NCI-H82 (cell line): Measurements from ENCODE around the gene ARHGAP40.

Source experiments
- DNase-seq: peaks from one replicate; lab custom pipeline; 2025; lab: John Stamatoyannopoulos, UW

The ARHGAP40 gene

DNA sequence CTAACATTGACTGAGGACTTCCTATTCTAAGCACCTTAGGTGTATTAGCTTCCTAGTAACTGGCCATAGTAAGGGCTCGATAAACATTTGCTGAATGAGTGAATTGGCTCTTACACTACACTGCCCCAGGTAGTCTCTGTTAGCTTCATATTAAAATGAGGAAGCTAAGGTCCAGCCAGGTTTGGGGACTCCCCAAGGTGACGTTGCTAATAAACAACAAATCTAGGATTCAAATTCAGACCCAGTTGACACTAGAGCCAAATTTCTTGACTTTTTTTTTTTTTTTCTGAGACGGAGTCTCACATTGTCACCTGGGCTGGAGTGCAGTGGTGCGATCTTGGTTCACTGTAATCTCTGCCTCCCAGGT, 16.2 kb downstream of the ARHGAP40 start:
- no peak for DNase-seq

DNA sequence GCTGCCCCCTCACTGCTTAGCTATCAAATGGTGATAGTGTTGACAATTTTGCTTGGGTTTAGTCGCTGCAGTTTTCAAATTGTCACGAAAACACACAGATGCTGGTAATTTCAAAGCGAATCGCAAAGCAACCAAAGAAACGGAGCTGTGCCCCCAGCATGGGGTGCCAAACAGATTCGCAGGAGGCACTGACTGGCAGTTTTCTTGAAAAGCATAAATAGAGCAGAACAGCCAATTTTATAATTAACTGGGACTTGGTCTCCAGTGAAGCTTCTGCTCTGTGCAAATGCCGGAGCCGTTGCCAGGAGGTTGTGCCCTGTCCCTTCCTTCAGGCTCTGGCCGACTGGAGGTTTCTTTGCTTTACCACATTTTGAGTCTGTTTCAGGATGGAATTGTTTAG, 18.8 kb downstream of the ARHGAP40 start:
- no peak for DNase-seq

DNA sequence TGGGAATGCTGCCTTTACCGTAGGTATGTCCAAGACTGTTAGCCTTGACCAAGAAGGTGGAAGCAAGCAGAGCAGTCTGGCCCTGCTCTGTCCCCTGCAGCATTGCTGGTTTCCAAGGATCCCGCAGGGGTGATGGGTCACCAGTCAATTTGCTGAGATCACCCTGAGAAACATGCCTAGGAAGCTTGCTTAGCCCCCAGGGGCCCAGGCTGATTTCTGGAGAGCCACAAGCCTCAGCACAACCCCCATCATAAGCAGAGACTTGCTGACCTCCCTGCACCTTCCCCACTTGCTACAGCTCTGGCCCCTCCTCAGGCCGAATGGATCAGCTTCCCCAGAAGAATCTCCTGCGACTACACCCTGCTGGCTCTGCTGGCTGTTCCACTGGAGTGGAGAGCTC, 21.5 kb downstream of the ARHGAP40 start:
- no peak for DNase-seq

DNA sequence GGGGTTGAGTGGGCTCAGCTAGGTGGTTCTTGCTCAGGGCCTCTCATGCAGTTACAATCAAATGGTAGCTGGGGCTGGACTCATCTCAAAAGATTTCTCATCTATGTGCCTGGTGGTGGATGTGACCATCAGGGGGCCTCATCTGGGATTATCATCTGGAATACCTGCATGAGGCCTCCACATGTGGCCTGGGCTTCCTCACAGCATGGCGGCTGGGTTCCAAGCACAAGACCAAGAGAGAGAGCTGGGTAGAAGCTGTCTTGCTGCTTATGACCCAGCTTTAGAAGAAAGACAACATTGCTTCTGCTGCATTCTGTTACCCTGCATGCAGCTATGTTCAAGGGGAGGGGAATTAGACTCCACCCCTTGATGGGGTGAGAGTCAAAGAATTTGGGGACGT, 22.5 kb downstream of the ARHGAP40 start:
- DNase-seq = no peak

DNA sequence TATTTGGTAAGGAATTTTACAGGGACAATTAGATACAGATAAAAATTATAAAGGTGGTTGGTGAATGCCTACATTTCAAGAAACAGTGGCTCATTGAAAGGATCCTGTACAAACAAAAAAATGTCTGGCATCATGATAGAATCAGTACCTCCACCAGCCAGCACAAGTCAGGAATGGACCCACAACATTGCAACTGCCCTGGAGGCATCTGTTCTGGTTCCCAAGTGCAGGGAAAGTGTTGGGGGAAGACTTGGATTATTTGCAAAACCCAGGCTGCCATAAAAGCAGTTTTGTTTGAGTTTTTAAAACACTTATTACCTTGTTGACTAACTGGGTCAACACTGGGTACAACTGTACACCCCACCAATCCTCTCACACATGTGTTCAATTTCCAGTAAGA, 24.3 kb downstream of the ARHGAP40 start:
- DNase-seq = no peak

DNA sequence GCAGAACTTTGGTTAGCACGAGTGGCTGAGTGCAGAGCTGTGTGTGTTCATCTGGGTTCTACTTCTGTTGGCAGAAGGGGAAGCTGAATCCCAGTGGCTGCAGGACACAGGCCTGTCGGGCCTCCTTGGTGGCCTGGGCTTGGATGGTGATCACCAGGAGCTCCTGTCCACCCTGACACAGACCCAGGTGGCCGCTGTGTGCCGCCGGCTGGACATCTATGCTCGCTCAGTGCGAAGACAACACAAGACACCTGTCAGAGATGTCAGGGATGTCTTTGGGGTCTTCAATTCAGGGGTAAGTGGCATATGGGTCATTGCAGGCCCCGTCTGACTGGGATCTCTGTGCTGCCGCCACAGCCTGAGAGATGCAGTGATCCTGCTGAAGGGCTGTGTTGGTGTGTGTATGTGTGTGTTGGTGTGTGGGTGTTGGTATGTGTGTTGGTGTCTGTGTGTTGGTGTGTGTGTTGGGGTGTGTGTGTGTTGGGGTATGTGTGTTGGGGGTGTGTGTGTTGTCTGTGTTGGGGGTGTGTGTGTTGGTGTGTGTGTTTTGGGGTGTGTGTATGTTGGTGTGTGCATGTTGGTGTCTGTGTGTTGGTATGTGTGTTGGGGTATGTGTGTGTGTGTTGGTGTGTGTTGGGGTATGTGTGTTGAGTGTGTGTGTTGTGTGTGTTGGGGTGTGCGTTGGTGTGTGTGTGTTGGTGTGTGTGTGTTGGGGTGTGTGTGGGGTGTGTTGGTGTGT, 25.5 kb downstream of the ARHGAP40 start:
- DNase-seq = no peak

DNA sequence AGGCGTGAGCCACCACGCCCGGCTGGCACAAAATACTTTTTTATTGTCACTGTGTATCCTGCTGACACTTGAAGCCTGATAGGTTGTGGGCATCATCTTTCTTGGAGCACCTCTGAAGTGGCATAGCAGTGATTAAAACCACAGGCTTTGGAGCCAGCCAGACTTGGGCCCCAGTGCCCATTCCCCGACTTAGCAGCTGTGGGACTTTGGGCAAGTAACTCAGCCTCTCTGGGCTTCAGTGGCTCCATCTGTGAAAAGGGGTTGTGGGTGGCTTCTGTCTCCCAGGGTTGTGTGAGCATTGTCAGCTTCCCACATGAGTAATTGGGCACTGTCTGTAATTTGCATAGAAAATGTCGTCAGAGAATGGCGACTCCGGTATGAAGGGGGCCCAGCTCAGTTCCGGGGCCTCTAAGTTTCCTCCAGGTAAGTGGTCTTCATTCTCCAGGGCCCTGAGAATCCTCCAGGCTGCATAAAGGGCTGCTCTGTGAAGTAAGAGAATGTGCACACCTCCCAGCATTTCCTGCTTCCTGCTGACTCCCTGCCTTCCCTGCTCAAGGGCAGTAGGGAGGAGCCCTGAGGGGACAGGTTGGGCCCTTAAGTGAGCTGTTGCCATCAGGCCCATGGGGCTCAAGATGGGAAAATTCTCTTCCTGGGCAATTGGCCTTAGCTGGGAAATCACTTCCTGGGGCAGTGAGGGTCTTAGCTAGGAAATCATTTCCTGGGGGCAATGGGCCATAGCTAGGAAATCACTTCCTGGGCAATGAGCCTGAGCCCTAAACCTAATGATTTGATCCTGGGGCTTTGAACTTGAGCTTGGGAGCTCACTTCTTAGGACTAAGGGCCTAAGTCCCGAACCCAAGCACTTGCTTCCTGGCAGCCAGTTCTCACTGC, 27.2 kb downstream of the ARHGAP40 start:
- no peak for DNase-seq

DNA sequence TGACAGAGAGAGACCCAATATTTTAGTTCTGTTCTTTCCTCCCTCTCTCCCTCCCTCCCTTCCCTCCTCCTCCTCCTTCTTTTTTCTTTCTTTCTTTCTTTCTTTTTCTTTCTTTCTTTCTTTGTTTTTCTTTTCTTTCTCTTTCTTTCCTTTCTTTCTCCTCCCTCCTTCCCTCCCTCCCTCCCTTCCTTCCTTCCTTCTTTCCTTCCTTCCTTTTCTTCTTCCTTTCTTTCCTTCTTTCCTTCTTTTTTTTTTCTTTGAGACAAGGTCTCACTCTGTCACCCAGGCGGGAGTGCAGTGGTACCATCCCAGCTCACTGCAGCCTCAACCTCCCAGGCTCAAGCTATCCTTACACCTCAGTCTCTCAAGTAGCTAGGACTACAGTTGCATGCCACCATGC, 28.4 kb downstream of the ARHGAP40 start:
- no peak for DNase-seq

DNA sequence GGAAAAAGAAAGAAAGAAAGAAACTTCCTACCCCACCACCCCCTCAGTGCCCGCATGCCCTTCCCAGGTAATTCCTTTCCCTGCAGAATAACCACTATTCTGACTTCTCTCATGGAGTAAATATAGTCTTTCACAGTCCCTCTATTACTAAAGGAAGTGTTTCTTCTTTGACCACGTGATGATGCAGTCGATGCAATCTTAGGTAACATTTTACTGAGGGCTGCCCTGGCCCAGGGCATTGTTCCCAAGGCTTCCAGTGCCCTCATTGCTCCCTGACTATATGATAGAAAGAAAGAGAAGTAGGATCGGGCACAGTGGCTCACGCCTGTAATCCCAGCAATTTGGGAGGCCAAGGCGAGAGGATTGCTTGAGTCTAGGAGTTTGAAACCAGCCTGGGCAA, 29.1 kb downstream of the ARHGAP40 start:
- DNase-seq = no peak

DNA sequence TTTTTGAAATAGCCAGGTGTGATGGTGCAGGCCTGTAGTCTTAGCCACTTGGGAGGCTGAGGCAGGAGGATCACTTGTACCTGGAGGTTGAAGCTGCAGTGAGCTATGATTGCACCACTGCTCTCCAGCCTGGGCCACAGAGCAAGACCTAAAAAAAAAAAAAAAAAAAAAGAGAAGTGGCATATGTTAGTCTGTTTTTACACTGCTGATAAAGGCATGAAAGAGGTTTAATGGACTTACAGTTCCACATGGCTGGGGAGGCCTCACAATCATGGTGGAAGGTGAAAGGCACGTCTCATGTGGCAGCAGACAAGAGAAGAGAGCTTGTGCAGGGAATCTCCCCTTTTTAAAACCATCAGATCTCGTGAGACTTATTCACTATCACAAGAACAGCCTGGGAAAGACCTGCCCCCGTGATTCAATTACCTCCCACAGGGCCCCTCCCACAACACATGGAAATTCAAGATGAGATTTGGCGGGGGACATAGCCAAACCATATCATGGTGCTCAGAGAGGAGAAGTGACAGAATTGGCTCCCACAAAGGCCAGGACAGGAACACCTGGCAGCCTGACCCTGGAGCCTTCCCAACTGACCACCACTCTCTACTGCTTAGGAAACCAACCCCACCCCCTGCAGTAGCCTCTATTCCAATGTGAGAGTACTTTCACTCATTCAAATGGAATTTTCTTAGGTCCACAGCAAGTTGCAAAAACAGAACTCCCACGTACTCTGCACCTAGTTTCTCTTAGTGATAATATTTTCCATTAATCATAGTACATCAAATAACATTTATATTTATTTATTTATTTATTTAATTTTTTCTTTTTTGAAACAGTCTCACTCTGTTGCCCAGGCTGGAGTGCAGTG, 29.8 kb downstream of the ARHGAP40 start:
- DNase-seq = no peak

DNA sequence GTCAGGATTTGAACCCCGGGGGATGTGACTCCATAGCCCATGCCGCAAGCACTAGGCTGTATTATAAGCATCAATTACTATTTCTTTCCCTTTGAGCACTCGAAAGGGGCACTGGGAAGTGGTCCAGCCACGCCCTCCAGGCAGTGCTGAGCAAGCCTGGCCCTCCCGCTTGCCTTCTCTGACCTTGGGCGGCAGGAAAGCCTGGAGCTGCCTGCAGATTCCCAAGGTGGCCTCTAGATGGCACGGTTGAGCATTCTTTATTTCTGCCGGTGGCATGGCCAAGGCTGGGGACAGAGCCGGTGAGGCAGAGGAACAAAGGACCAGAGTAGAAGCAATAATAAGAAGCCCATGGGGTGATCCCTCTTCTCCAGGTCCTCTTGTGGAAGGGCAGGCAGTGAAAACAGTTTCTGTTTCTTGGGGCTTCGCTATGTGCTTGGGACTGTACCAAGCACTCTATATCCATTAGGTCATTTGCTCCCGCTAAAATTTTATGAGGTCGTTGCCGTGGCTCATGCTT, 32.0 kb downstream of the ARHGAP40 start:
- DNase-seq = peak; percentile 82

DNA sequence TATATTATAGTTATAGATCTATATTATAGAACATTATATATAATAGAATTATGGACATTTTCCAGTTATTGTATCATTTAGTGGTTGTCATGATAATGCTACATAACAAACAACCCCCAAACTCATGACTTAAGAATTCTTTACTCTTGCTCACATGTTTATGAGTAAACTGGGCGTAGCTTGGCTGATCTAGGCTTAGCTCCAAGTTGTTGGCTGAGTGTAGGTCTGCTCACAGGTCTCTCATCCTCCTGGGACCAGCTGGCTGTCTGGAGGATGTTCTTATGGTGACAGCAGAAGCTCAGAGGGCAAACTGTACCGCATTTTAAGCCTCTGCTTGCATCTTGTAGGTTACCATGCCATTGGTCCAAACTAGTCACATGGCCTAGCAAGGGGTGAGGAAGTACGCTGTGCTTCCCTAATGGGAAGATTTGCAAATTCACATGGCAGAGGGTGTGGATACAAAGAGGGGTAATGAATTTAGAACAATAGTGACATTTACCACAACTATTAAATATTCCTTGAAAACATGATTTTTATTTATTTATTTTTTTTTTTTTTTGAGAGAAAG, 34.2 kb downstream of the ARHGAP40 start:
- DNase-seq = peak; percentile 75

DNA sequence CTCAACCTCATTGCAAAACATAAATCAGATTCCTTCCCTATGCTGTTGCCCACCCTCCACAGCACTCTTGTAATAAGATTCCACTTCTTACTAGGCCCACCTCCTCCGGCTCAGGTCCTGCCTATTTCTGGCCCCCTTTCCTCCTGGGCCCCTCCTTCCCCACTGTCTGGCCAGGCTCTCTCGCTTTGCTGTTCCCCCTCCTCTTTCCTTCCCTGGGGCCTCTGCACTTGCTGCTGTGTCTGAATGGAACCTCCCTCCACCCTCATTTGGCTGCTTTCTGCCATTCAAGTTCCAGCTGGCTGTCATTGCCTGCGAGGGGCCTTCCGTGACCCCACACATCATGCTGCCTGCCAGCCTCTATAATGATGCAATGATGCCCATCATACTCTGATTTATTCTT, 38.9 kb downstream of the ARHGAP40 start:
- peak; percentile 20 for DNase-seq

DNA sequence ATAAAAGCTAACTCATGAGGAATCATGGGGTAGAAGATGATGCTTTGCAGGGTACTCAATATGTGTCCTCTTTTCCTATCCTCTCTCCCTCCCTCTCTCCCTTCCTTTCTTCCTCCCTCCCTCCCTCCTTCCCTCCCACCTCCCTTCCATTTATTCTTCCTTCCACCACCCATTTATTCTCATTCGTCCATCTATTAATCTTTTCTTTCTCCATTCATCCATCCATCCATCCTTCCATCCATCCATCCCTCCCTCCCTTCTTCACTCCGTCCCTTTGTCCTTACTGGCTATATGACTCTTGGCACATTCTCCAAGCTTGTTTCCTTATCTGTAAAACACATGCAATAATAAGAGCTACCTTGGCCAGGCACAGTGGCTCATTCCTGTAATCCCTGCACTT, 40.9 kb downstream of the ARHGAP40 start:
- DNase-seq = no peak

DNA sequence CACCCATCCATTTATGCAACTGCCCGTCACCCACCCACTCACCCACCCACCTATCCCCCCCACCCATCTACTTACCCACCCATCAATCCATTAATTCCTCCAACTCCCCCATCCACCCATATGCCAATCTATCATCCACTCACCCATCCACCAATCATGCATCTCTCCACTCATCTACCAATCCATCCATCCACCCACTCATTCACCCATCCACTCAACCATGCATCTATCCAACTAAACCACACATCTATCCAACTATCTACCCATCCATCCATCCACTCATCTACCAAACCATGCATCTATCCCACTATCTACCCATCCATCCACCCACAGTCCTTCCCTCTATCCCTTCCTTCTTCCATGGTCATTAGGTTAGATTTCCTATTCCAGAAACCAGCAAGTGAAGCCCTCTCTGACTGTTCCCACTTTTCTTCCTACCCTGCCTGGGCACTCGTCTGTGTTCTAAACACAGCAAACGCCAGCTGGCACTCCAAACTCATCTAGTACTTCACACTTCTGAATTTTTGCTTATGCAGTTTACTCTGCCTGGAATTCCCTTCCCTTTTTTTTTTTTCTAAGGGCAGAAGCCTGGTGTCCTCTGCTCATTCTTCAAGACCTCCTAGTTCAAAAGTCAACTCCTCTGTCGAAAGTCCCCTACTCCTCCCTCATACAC, 43.1 kb downstream of the ARHGAP40 start:
- DNase-seq = no peak

DNA sequence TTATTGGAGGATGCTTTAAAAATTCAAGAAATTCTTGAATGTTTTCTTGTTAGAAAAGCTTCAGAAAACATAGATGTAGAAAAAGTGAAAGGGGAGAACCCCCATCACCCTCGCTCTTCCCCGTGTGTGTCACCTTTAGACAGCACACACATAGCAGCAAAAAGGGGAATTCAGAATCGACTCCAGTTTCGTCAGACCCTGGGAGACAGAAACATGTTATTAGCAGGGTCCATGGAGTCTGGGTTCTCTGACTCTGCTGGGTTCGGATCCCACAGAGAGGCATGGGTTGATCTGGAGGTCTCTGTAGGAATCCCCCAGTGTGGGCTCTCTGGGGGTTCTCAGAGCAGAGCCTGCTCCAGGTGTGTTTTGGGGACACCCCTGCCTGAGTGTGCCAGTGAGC, 43.7 kb downstream of the ARHGAP40 start:
- no peak for DNase-seq

DNA sequence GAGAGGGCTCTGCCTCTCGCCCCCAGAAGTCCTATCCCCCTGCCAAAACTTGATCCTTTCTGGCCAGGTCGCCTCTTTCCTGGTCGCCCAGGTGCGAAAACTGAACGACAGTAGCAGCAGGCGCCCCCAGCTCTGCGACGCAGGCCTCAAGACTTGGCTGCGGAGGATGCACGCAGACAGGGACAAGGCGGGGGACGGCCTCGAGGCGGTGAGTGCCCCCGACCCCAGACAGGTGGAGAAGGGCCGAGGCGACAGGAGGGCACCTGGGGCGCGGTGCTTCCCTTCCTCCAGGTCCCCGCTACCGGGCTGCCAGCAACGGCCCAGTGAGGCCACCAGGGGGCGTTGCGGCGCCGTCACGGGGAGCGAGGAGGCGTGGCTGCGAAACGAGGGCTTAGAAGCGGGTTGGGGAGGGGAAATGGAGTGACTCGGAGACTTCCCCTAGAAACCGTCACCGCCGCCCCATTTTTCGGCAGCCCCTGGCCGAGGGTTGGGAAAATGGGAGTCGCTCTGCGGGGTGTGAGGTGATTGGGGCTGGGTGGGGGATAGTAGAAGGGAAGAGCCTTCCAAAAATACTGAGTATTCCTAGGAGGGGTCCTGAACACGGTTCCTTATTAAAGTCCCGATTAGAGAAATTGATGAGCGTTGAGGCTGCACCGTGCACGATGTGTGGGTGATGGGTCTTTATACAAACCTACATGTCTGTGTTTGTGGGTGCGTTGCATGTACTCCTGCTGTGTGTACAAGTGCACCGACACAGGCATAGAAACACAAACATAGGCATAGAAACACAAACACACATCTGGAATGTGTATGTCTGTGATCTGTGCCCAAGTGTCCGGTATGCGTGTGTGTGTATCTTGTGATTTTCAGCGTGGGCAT, 44.6 kb downstream of the ARHGAP40 start:
- peak; percentile 87 for DNase-seq

DNA sequence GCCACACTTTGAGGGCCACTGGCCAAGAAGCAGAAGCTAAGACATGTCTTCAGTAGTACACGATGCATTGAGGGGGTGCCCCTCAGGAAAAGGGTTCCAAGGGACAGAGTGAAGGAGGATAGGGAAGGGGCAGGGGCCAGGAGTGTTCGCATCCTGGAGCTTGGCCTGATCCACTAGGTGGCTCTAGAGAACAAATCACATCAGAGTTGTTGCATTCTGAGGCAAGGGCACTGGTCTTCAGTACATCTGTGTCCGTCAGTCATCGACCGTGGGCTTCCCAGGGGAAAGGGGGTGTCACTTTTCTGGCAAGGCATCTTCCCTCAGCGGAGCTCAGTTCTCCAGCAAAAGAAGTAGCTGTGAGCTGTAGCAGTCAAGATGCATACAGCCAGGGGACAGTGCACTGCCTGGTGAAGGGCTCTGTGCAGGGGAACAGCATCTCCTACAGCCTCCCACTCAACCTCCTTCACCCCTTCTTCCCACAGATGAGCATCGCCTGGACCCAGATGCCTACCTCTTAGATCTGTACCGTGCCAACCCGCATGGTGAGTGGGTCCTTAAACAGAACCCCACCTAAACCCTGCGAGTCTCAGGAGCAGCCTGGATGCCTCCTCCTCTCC, 47.8 kb downstream of the ARHGAP40 start:
- peak; percentile 69 for DNase-seq

DNA sequence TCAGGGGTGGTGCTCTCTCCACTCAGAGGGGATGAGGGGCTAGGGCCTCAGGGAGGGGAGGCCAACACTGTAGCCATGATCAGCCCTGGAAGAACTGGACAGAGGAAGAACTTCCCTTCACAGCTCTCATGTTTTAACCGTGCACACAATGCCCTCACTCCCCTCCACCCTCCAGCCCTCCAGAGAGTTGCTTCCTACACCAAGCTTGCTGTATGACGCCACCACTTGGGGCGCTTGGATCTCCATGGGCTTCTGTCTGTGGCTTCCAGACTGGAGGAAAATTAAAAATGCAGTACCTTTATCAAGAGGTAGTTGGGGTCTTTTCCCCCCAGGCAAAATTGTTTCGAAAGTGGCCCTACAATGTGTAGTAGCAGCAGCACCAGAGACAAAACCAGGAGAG, 48.4 kb downstream of the ARHGAP40 start:
- DNase-seq = no peak

DNA sequence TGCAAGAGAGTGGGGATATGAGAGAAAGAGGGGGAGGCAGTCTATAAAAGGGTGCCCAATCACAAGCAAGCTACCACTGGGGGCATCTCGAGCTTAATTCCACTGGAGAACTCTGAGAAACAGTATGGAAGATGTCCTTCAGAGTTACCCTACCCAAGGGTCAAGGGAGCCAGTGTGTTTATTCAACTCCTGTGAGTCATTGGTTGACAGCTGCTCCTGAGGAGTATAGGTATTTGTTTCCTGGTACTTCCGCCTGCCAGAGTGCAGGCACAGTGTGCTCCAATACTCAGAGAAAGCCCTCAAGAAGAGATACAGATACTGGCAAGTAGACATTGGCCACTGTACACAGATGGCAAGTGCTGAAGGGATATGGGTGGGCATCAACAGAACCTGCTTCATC, 49.5 kb downstream of the ARHGAP40 start:
- DNase-seq = no peak
